Ascending aorta (tissue), 2 donors: Measurements from ENCODE around the gene AXL. TPM values are rescaled to one million over a fixed set of nuclear protein-coding genes. Genes with fewer than 3 reads are reported as not detected.

Source experiments
- DNase-seq, 2 donors: peaks; one replicate each; pipeline ENCODE4 v3.0.0-alpha.2; 2019; ENCODE audit warnings: low spot score in 2 of 2
- H3K27ac ChIP-seq, 2 donors: fragments of 200-600 bp; sonication (generic); one replicate each; pipeline ENCODE4 v1.5.1; 2016 to 2017; ENCODE audit warnings: mild to moderate bottlenecking in 1 of 2
- H3K27me3 ChIP-seq: fragments of 200-600 bp; sonication (generic); one replicate; pipeline ENCODE4 v1.5.1; 2017
- H3K36me3 ChIP-seq, 2 donors: fragments of 200-600 bp; sonication (generic); one replicate each; pipeline ENCODE4 v1.5.1; 2016
- H3K4me1 ChIP-seq, 2 donors: fragments of 200-600 bp; sonication (generic); one replicate each; pipeline ENCODE4 v1.5.1; 2016 to 2017; ENCODE audit warnings: mild to moderate bottlenecking in 1 of 2
- H3K4me3 ChIP-seq, 2 donors: fragments of 200-600 bp; sonication (generic); one replicate each; pipeline ENCODE4 v1.5.1; 2016 to 2017; ENCODE audit warnings: mild to moderate bottlenecking in 1 of 2
- H3K9me3 ChIP-seq, 2 donors: fragments of 200-600 bp; sonication (generic); one replicate each; pipeline ENCODE4 v1.5.1; 2016
- CTCF ChIP-seq, 3 experiments: fragments of 200-600 bp in 2 of 3; fragments of 450-650 bp in 1 of 3; sonication (generic) in 2 of 3; IDR thresholded peaks; one replicate each; pipeline ENCODE4 v1.5.1; 2016 to 2019; ENCODE audit warnings: antibody characterized with exemption in 3 of 3, mild to moderate bottlenecking in 1 of 3, moderate library complexity in 1 of 3
- intact Hi-C: fragments of 100-400 bp; cut with DNase I; formaldehyde crosslinking; loops from one replicate; pipeline ENCODE4 v1.15.1; 2023
- total RNA-seq: library from RNA; depleted of rRNA; stranded (reverse); fragments of >200 nt; gene quantifications from one replicate; pipeline ENCODE4 v1.1.0, GENCODE V29; 2016

Gene AXL
- total RNA-seq, 1 donor from 2014 or later, result 122 TPM

- Histone ChIP-seq H3K4me1 (no peaks in the 10 kb centered on the region), H3K9me3 (no peaks in the 10 kb centered on the region), H3K27ac (peak overlapping the region; percentile 12 to 70), H3K4me3 (no peak overlapping the region), H3K27me3 (no peaks in the 10 kb centered on the region), H3K36me3 (no peaks in the 10 kb centered on the region)
- DNase-seq, result no peak
- no peak for TF ChIP-seq CTCF (IDR thresholded peaks at IDR 0.05)
- intact Hi-C loops, result loop anchor here (2.0 kb wide), 2 partner anchors 13 to 103 kb away; partner anchors contain the start of gene AXL
Observed at GRCh38 chr19:41205995-41206394, 13.0 kb upstream of the AXL start.

- Histone ChIP-seq H3K4me1 (no peaks in the 10 kb centered on the region), H3K36me3 (no peaks in the 10 kb centered on the region), H3K27ac (peak overlapping the region; percentile 66 to 70), H3K4me3 (no peak overlapping the region), H3K27me3 (no peaks in the 10 kb centered on the region), H3K9me3 (no peaks in the 10 kb centered on the region)
- no peak for TF ChIP-seq CTCF (IDR thresholded peaks at IDR 0.05)
- intact Hi-C loops, result no loop called here
- no peak for DNase-seq
Observed at GRCh38 chr19:41206456-41206855, 12.6 kb upstream of the AXL start.

- Histone ChIP-seq H3K36me3 (no peaks in the 10 kb centered on the region), H3K4me3 (peak overlapping the region in 1 of 2 donors; percentile 35), H3K27ac (peak overlapping the region; percentile 66 to 70), H3K9me3 (no peaks in the 10 kb centered on the region), H3K27me3 (no peaks in the 10 kb centered on the region), H3K4me1 (no peaks in the 10 kb centered on the region)
- DNase-seq, result peak in 1 of 2 donors; percentile 86
- intact Hi-C loops, result no loop called here
- no peak for TF ChIP-seq CTCF (IDR thresholded peaks at IDR 0.05)
Observed at GRCh38 chr19:41206926-41207750, 11.9 kb upstream of the AXL start.

- intact Hi-C loops, result no loop called here
- no peak for TF ChIP-seq CTCF (IDR thresholded peaks at IDR 0.05)
Observed at GRCh38 chr19:41214161-41214560, 4.9 kb upstream of the AXL start.

GRCh38 chr19:41217741-41218140, 1.3 kb upstream of the AXL start:
- Histone ChIP-seq H3K9me3 (no peaks in the 10 kb centered on the region), H3K36me3 (peaks cover 7 to 13% of the 10 kb centered on the region in 2 donors), H3K27me3 (no peaks in the 10 kb centered on the region), H3K27ac (peak overlapping the region; percentile 92 to 95), H3K4me1 (peaks cover 0 to 13% of the 10 kb centered on the region in 2 donors), H3K4me3 (peak overlapping the region in 1 of 2 donors; percentile 68)
- intact Hi-C loops, result loop anchor here (2.0 to 5.0 kb wide), 3 partner anchors 13 to 135 kb away; partner anchors contain the start of gene TGFB1
- no peak for DNase-seq
- TF ChIP-seq CTCF (IDR thresholded peaks at IDR 0.05), result no peak

More at GRCh38 chr19:41214161-41214560, 4.9 kb upstream of the AXL start:
- Histone ChIP-seq H3K27ac (no peak overlapping the region), H3K4me3 (no peak overlapping the region), H3K9me3 (no peaks in the 10 kb centered on the region), H3K36me3 (no peaks in the 10 kb centered on the region), H3K27me3 (no peaks in the 10 kb centered on the region), H3K4me1 (peaks cover 0 to 7% of the 10 kb centered on the region in 2 donors)
- DNase-seq, result no peak
